GM23338 (cell line): ENCODE measurements around the gene ADPGK. TPM values are rescaled to one million over a fixed set of nuclear protein-coding genes. Genes with fewer than 3 reads are reported as not detected.

Experiments
- ATAC-seq: fragments of 200-7000 bp; cut with Tn5 transposase; 3 replicates; pipeline ENCODE4 v1.9.1; 2020
- DNase-seq: peaks from one replicate; pipeline ENCODE4 v3.0.0-alpha.2; 2015; ENCODE audit warnings: low spot score
- H2AFZ ChIP-seq: fragments of 200-600 bp; sonication (generic); 2 replicates; pipeline ENCODE4 v1.8.0; 2016; ENCODE audit warnings: antibody characterized with exemption, mild to moderate bottlenecking, moderate library complexity
- H3F3A ChIP-seq: fragments of 200-600 bp; sonication (generic); replicated peaks from 2 replicates; pipeline ENCODE4 v1.8.0; 2017; ENCODE audit warnings: antibody characterized with exemption, mixed run types, low read depth
- H3K27ac ChIP-seq: fragments of 200-600 bp; sonication (generic); 2 replicates; pipeline ENCODE4 v1.6.1; 2016; ENCODE audit warnings: low read depth
- H3K27me3 ChIP-seq: fragments of 200-600 bp; sonication (generic); 2 replicates; pipeline ENCODE4 v1.8.0; 2016; ENCODE audit warnings: mild to moderate bottlenecking, mixed run types, moderate library complexity; ENCODE audit not compliant: insufficient read depth
- H3K36me3 ChIP-seq: fragments of 200-600 bp; sonication (generic); 2 replicates; pipeline ENCODE4 v1.8.0; 2016; ENCODE audit warnings: mild to moderate bottlenecking; ENCODE audit not compliant: insufficient read depth
- H3K4me1 ChIP-seq: fragments of 200-600 bp; sonication (generic); 2 replicates; pipeline ENCODE4 v1.8.0; 2016; ENCODE audit warnings: mild to moderate bottlenecking, moderate library complexity; ENCODE audit not compliant: insufficient read depth
- H3K4me2 ChIP-seq: fragments of 200-600 bp; sonication (generic); 2 replicates; pipeline ENCODE4 v1.7.1; 2017; ENCODE audit warnings: mixed run types
- H3K4me3 ChIP-seq: fragments of 200-600 bp; sonication (generic); 2 replicates; pipeline ENCODE4 v1.6.1; 2016; ENCODE audit warnings: mixed run types
- H3K79me2 ChIP-seq: fragments of 200-600 bp; sonication (generic); replicated peaks from 2 replicates; pipeline ENCODE4 v1.8.0; 2017; ENCODE audit warnings: mild to moderate bottlenecking; ENCODE audit not compliant: insufficient read depth
- H3K9me2 ChIP-seq: fragments of 200-600 bp; sonication (generic); 2 replicates; pipeline ENCODE4 v1.8.0; 2017; ENCODE audit not compliant: insufficient read depth
- H4K20me1 ChIP-seq: fragments of 200-600 bp; sonication (generic); replicated peaks from 2 replicates; pipeline ENCODE4 v1.8.0; 2017; ENCODE audit warnings: mild to moderate bottlenecking; ENCODE audit not compliant: insufficient read depth
- H3K27ac Mint-ChIP-seq: 2 replicates; pipeline ENCODE4 v1.8.0; 2020; ENCODE audit warnings: inconsistent platforms, mild to moderate bottlenecking, moderate library complexity, mixed read lengths
- H3K27me3 Mint-ChIP-seq: 3 replicates; pipeline ENCODE4 v1.8.0; 2022; ENCODE audit warnings: low read depth, mild to moderate bottlenecking, moderate library complexity, mixed read lengths, inconsistent platforms; ENCODE audit not compliant: insufficient read depth, poor library complexity
- H3K36me3 Mint-ChIP-seq: 3 replicates; pipeline ENCODE4 v1.8.0; 2021; ENCODE audit warnings: low read depth, mild to moderate bottlenecking, inconsistent platforms, moderate library complexity, mixed read lengths
- H3K4me1 Mint-ChIP-seq: 3 replicates; pipeline ENCODE4 v1.8.0; 2020; ENCODE audit warnings: mild to moderate bottlenecking, inconsistent platforms, mixed read lengths
- H3K4me3 Mint-ChIP-seq: 3 replicates; pipeline ENCODE4 v1.8.0; 2021; ENCODE audit warnings: moderate library complexity, mild to moderate bottlenecking, inconsistent platforms, mixed read lengths
- H3K9me3 Mint-ChIP-seq: 3 replicates; pipeline ENCODE4 v1.8.0; 2020; ENCODE audit warnings: moderate library complexity, mild to moderate bottlenecking, inconsistent platforms, mixed read lengths
- CREB1 ChIP-seq: fragments of 250-450 bp; sonication (Bioruptor Pico); IDR thresholded peaks from 2 replicates; pipeline ENCODE4 v1.5.0; 2020; ENCODE audit warnings: low read depth, mild to moderate bottlenecking, moderate library complexity
- EZH2 ChIP-seq: fragments of 200-600 bp; sonication (generic); IDR thresholded peaks from one replicate; pipeline ENCODE4 v1.8.0; 2017; ENCODE audit warnings: antibody characterized with exemption, mild to moderate bottlenecking, low read depth; ENCODE audit not compliant: unreplicated experiment
- EZH2phosphoT487 ChIP-seq: fragments of 200-600 bp; sonication (generic); IDR thresholded peaks from one replicate; pipeline ENCODE4 v1.8.1; 2018; ENCODE audit warnings: antibody characterized with exemption; ENCODE audit not compliant: unreplicated experiment
- JUNB ChIP-seq: IDR thresholded peaks from one replicate; pipeline ENCODE4 v1.6.1; 2016; ENCODE audit warnings: antibody characterized with exemption; ENCODE audit not compliant: unreplicated experiment
- NANOG ChIP-seq: IDR thresholded peaks from 2 replicates; pipeline ENCODE4 v1.6.1; 2016; ENCODE audit warnings: antibody characterized with exemption, borderline replicate concordance
- POLR2AphosphoS5 ChIP-seq: IDR thresholded peaks from 2 replicates; pipeline ENCODE4 v1.6.1; 2016; ENCODE audit warnings: antibody characterized with exemption, low read depth
- STAT1 ChIP-seq: IDR thresholded peaks from one replicate; pipeline ENCODE4 v1.6.1; 2016; ENCODE audit warnings: antibody characterized with exemption; ENCODE audit not compliant: unreplicated experiment
- ZNF114 ChIP-seq: fragments of 250-450 bp; sonication (Bioruptor Pico); IDR thresholded peaks from 2 replicates; pipeline ENCODE4 v1.5.0; 2020; ENCODE audit warnings: mild to moderate bottlenecking, moderate library complexity
- ZNF331 ChIP-seq: fragments of 250-450 bp; sonication (Bioruptor Pico); IDR thresholded peaks from 2 replicates; pipeline ENCODE4 v1.5.0; 2020; ENCODE audit warnings: low read depth, mild to moderate bottlenecking, moderate library complexity
- polyA plus RNA-seq: library from polyadenylated mRNA; unstranded; fragments of >200 nt; fragmentation: Nextera tagmentation; extraction: Ambion mirVana; gene quantifications from 2 replicates; pipeline ENCODE4 v1.2.1, GENCODE V29; 2016
- total RNA-seq: library from RNA; depleted of rRNA; stranded (reverse); fragments of >200 nt; shearing (Covaris generic); gene quantifications from 2 replicates; pipeline ENCODE4 v1.2.3, GENCODE V29; 2014
- TF ChIP-seq, protein P1 (sequence below), 2 experiments: fragments of 200-600 bp in 1 of 2; sonication (generic) in 1 of 2; conservative IDR thresholded peaks; 2 replicates each; pipeline versions ENCODE4 v1.5.1 to v1.6.1; 2016 to 2017; ENCODE audit warnings: antibody characterized with exemption in 2 of 2, low read depth in 2 of 2, mild to moderate bottlenecking in 2 of 2, moderate library complexity in 1 of 2
- TF ChIP-seq, protein P2 (sequence below): IDR thresholded peaks from 2 replicates; pipeline ENCODE4 v1.6.1; 2016; ENCODE audit warnings: antibody characterized with exemption
- TF ChIP-seq, protein P3 (sequence below): fragments of 250-450 bp; sonication (Bioruptor Pico); IDR thresholded peaks from 2 replicates; pipeline ENCODE4 v1.5.0; 2020; ENCODE audit warnings: mild to moderate bottlenecking, moderate library complexity

ADPGK gene
- total and polyA plus RNA-seq, 2 experiments from 2014 or later: 21.5 to 57.0 TPM

DNA sequence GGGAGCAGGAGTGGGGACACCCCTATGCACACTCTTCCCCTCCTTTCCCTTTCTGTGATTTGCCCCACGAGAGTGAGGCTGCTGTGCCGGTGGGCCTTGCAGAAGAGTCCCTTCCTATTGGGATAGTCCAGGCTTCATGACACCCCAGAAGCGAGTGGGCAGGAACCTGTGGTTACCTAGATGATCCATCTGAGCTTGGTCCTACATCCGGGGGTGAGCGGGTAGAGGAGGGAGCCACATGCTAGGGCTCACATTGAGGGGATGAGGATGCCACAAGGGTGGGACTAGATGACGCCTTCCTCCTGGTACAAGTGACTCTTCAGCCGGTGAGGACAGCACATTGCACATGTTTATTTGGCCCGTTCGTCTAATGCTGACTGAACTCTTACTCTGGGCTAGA, 43.1 kb upstream of the ADPGK start (continued):
- TF ChIP-seq, protein P1, sequence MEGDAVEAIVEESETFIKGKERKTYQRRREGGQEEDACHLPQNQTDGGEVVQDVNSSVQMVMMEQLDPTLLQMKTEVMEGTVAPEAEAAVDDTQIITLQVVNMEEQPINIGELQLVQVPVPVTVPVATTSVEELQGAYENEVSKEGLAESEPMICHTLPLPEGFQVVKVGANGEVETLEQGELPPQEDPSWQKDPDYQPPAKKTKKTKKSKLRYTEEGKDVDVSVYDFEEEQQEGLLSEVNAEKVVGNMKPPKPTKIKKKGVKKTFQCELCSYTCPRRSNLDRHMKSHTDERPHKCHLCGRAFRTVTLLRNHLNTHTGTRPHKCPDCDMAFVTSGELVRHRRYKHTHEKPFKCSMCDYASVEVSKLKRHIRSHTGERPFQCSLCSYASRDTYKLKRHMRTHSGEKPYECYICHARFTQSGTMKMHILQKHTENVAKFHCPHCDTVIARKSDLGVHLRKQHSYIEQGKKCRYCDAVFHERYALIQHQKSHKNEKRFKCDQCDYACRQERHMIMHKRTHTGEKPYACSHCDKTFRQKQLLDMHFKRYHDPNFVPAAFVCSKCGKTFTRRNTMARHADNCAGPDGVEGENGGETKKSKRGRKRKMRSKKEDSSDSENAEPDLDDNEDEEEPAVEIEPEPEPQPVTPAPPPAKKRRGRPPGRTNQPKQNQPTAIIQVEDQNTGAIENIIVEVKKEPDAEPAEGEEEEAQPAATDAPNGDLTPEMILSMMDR (conservative IDR thresholded peaks at IDR 0.05; ENCODE audit: low read depth in 2 of 2): no peak
- no peak for TF ChIP-seq POLR2AphosphoS5
- TF ChIP-seq NANOG: no peak
- no peak for TF ChIP-seq EZH2phosphoT487
- no peak for TF ChIP-seq JUNB

DNA sequence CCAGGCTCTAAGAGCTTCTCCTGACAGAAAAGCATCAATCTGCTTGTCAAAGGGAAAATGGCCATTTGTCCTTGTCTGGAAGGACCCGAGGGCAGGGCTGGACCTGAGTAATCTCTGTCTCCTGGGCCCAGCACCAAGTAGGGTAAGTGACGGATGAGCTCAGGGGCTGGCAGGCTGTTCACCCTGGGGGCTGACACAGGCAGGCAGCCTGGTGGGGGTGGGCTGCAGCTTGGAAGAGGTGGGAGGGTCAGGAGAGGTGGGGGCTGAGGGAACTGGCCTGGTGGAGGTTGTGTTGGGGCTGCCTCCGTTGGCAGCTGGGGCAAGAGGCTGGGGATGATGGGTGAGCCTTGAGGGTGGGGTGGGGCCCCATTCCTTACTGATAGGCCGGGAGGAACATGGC, 42.3 kb upstream of the ADPGK start:
- H3K36me3 ChIP-seq: no peaks in the 10 kb centered on the region
- no peaks in the 10 kb centered on the region for H4K20me1 ChIP-seq
- no peak for DNase-seq
- no peak for ATAC-seq
- no peaks in the 10 kb centered on the region for H3F3A ChIP-seq
- H3K4me2 ChIP-seq: no peak overlapping the region
- peaks cover 11% of the 10 kb centered on the region for H3K27me3 Mint-ChIP-seq
- H3K9me2 ChIP-seq: peaks cover 11% of the 10 kb centered on the region
- H3K4me3 Mint-ChIP-seq: no peak overlapping the region
- H2AFZ ChIP-seq: no peak overlapping the region
- H3K27ac Mint-ChIP-seq: no peak overlapping the region
- H3K27me3 ChIP-seq: no peaks in the 10 kb centered on the region
- H3K27ac ChIP-seq: no peak overlapping the region
- no peaks in the 10 kb centered on the region for H3K36me3 Mint-ChIP-seq
- peaks cover 3% of the 10 kb centered on the region; the same call in 1 of the 2 replicates for H3K4me1 ChIP-seq
- H3K4me3 ChIP-seq: no peak overlapping the region
- H3K9me3 Mint-ChIP-seq: no peaks in the 10 kb centered on the region
- H3K79me2 ChIP-seq: no peaks in the 10 kb centered on the region
- H3K4me1 Mint-ChIP-seq: peaks cover 6% of the 10 kb centered on the region
- TF ChIP-seq NANOG (no peak), ZNF114 (no peak), EZH2 (no peak), POLR2AphosphoS5 (no peak), EZH2phosphoT487 (no peak), STAT1 (no peak), CREB1 (CRISPR knock-in tag) (no peak), ZNF331 (CRISPR knock-in tag) (no peak)
- TF ChIP-seq, protein P1 (conservative IDR thresholded peaks at IDR 0.05; ENCODE audit: low read depth in 2 of 2): no peak
- TF ChIP-seq, protein P2, sequence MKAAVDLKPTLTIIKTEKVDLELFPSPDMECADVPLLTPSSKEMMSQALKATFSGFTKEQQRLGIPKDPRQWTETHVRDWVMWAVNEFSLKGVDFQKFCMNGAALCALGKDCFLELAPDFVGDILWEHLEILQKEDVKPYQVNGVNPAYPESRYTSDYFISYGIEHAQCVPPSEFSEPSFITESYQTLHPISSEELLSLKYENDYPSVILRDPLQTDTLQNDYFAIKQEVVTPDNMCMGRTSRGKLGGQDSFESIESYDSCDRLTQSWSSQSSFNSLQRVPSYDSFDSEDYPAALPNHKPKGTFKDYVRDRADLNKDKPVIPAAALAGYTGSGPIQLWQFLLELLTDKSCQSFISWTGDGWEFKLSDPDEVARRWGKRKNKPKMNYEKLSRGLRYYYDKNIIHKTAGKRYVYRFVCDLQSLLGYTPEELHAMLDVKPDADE: no peak
- TF ChIP-seq, protein P3, sequence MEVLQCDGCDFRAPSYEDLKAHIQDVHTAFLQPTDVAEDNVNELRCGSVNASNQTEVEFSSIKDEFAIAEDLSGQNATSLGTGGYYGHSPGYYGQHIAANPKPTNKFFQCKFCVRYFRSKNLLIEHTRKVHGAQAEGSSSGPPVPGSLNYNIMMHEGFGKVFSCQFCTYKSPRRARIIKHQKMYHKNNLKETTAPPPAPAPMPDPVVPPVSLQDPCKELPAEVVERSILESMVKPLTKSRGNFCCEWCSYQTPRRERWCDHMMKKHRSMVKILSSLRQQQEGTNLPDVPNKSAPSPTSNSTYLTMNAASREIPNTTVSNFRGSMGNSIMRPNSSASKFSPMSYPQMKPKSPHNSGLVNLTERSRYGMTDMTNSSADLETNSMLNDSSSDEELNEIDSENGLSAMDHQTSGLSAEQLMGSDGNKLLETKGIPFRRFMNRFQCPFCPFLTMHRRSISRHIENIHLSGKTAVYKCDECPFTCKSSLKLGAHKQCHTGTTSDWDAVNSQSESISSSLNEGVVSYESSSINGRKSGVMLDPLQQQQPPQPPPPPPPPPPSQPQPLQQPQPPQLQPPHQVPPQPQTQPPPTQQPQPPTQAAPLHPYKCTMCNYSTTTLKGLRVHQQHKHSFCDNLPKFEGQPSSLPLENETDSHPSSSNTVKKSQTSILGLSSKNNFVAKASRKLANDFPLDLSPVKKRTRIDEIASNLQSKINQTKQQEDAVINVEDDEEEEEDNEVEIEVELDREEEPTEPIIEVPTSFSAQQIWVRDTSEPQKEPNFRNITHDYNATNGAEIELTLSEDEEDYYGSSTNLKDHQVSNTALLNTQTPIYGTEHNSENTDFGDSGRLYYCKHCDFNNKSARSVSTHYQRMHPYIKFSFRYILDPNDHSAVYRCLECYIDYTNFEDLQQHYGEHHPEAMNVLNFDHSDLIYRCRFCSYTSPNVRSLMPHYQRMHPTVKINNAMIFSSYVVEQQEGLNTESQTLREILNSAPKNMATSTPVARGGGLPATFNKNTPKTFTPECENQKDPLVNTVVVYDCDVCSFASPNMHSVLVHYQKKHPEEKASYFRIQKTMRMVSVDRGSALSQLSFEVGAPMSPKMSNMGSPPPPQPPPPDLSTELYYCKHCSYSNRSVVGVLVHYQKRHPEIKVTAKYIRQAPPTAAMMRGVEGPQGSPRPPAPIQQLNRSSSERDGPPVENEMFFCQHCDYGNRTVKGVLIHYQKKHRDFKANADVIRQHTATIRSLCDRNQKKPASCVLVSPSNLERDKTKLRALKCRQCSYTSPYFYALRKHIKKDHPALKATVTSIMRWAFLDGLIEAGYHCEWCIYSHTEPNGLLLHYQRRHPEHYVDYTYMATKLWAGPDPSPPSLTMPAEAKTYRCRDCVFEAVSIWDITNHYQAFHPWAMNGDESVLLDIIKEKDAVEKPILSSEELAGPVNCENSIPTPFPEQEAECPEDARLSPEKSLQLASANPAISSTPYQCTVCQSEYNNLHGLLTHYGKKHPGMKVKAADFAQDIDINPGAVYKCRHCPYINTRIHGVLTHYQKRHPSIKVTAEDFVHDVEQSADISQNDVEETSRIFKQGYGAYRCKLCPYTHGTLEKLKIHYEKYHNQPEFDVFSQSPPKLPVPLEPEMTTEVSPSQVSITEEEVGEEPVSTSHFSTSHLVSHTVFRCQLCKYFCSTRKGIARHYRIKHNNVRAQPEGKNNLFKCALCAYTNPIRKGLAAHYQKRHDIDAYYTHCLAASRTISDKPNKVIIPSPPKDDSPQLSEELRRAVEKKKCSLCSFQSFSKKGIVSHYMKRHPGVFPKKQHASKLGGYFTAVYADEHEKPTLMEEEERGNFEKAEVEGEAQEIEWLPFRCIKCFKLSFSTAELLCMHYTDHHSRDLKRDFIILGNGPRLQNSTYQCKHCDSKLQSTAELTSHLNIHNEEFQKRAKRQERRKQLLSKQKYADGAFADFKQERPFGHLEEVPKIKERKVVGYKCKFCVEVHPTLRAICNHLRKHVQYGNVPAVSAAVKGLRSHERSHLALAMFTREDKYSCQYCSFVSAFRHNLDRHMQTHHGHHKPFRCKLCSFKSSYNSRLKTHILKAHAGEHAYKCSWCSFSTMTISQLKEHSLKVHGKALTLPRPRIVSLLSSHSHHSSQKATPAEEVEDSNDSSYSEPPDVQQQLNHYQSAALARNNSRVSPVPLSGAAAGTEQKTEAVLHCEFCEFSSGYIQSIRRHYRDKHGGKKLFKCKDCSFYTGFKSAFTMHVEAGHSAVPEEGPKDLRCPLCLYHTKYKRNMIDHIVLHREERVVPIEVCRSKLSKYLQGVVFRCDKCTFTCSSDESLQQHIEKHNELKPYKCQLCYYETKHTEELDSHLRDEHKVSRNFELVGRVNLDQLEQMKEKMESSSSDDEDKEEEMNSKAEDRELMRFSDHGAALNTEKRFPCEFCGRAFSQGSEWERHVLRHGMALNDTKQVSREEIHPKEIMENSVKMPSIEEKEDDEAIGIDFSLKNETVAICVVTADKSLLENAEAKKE (CRISPR knock-in tag): no peak
